OCI-LY7 (cell line): Measurements from ENCODE around the gene RARB. TPM values are rescaled to one million over a fixed set of nuclear protein-coding genes. Genes with fewer than 3 reads are reported as not detected.

Experiments used
- BruUV-seq: library from RNA; stranded (reverse); fragments of 400-500 nt; replicated peaks from 2 replicates; lab custom pipeline; 2021; lab: Mats Ljungman, UMichigan
- CTCF ChIA-PET: fragments of 300-600 bp; sonication (Branson Sonifier 250); formaldehyde crosslinking; loops from one replicate; lab custom pipeline; 2022; ENCODE audit warnings: antibody characterized with exemption; ENCODE audit not compliant: unreplicated experiment; lab: Charles Lee
- POLR2A ChIA-PET: fragments of 300-600 bp; sonication (Branson Sonifier 250); formaldehyde crosslinking; loops from one replicate; lab custom pipeline; 2022; ENCODE audit warnings: antibody characterized with exemption; lab: Charles Lee
- DNase-seq: peaks from one replicate; pipeline ENCODE4 v3.0.0-alpha.2; 2015; ENCODE audit warnings: low spot score
- H2AFZ ChIP-seq: fragments of 200-600 bp; sonication (generic), shearing (Covaris generic); 2 replicates; pipeline ENCODE4 v1.6.1; 2014; ENCODE audit warnings: mild to moderate bottlenecking, antibody characterized with exemption, low read length, moderate library complexity
- H3K27ac ChIP-seq: fragments of 200-600 bp; sonication (generic); 2 replicates; pipeline ENCODE4 v1.5.1; 2014; ENCODE audit warnings: mixed run types, low read depth, mild to moderate bottlenecking, moderate library complexity, low read length, inconsistent platforms; ENCODE audit not compliant: poor library complexity, severe bottlenecking
- H3K36me3 ChIP-seq: fragments of 200-600 bp; sonication (generic); 2 replicates; pipeline ENCODE4 v1.6.1; 2014; ENCODE audit warnings: mild to moderate bottlenecking, antibody characterized with exemption, low read length, moderate library complexity, mixed read lengths; ENCODE audit not compliant: insufficient read depth
- H3K4me1 ChIP-seq: fragments of 200-600 bp; sonication (generic); 2 replicates; pipeline ENCODE4 v1.5.1; 2014; ENCODE audit warnings: mild to moderate bottlenecking, low read length; ENCODE audit not compliant: insufficient read depth, poor library complexity, severe bottlenecking
- H3K4me2 ChIP-seq: fragments of 200-600 bp; sonication (generic); 2 replicates; pipeline ENCODE4 v1.6.1; 2014; ENCODE audit warnings: mild to moderate bottlenecking, low read length
- H3K4me3 ChIP-seq: fragments of 200-600 bp; sonication (generic); 2 replicates; pipeline ENCODE4 v1.5.1; 2014; ENCODE audit warnings: mild to moderate bottlenecking, low read depth, low read length; ENCODE audit not compliant: poor library complexity, severe bottlenecking
- H3K79me2 ChIP-seq: fragments of 200-600 bp; sonication (generic); 2 replicates; pipeline ENCODE4 v1.6.1; 2016; ENCODE audit warnings: low read depth, mild to moderate bottlenecking, low read length, moderate library complexity, mixed read lengths; ENCODE audit not compliant: insufficient read depth
- H3K9me2 ChIP-seq: fragments of 200-600 bp; sonication (generic); 2 replicates; pipeline ENCODE4 v1.6.1; 2016; ENCODE audit warnings: mild to moderate bottlenecking, low read length, mixed read lengths; ENCODE audit not compliant: insufficient read depth
- H3K9me3 ChIP-seq: fragments of 200-600 bp; sonication (generic); 2 replicates; pipeline ENCODE4 v1.6.1; 2014; ENCODE audit warnings: mild to moderate bottlenecking, mixed run types, low read length, mixed read lengths
- H4K20me1 ChIP-seq: fragments of 200-600 bp; sonication (generic); 2 replicates; pipeline ENCODE4 v1.6.1; 2014; ENCODE audit warnings: mild to moderate bottlenecking, antibody characterized with exemption, low read length, moderate library complexity, mixed read lengths; ENCODE audit not compliant: insufficient read depth
- EZH2phosphoT487 ChIP-seq: fragments of 200-600 bp; sonication (generic); IDR thresholded peaks from 2 replicates; pipeline ENCODE4 v1.6.1; 2018; ENCODE audit warnings: low read depth, borderline replicate concordance, mild to moderate bottlenecking, mixed run types, antibody characterized with exemption, low read length, moderate library complexity, mixed read lengths
- intact Hi-C: fragments of 100-400 bp; cut with micrococcal nuclease; formaldehyde crosslinking; loops from one replicate; pipeline ENCODE4 v1.10.0; 2022; ENCODE audit not compliant: unreplicated experiment
- total RNA-seq, 2 experiments: library from RNA; depleted of rRNA in 1 of 2; stranded (reverse); fragments of >200 nt in 1 of 2; shearing (Covaris generic) in 1 of 2; gene quantifications; 2 replicates each; pipeline ENCODE4 v1.2.3, GENCODE V29; 2014 to 2022
- TF ChIP-seq, protein P1 (sequence below): fragments of 200-600 bp; sonication (generic); conservative IDR thresholded peaks from 2 replicates; pipeline ENCODE4 v1.5.1; 2014; ENCODE audit warnings: mild to moderate bottlenecking, antibody characterized with exemption, low read length, moderate library complexity, mixed read lengths

Gene RARB
- total RNA-seq, 2 experiments from 2014 or later = not detected

GRCh38 chr3:25429361-25430286 is 1.6 kb downstream of the RARB start:
- BruUV-seq = no TSS peak
- Histone ChIP-seq H3K36me3 (no peaks in the 10 kb centered on the region), H3K27ac (no peak overlapping the region), H3K4me3 (no peak overlapping the region), H3K4me1 (no peaks in the 10 kb centered on the region), H2AFZ (no peak overlapping the region), H3K4me2 (no peak overlapping the region), H3K9me2 (no peaks in the 10 kb centered on the region), H3K79me2 (no peaks in the 10 kb centered on the region), H4K20me1 (no peaks in the 10 kb centered on the region), H3K9me3 (no peaks in the 10 kb centered on the region)
- intact Hi-C loops = no loop called here
- ChIA-PET CTCF (no interaction called here), POLR2A (interaction anchor here (0.9 kb wide), 1 partner anchor 14 kb away, joined by 4 read pairs; no protein-coding TSS in a partner anchor)
- TF ChIP-seq, protein P1, sequence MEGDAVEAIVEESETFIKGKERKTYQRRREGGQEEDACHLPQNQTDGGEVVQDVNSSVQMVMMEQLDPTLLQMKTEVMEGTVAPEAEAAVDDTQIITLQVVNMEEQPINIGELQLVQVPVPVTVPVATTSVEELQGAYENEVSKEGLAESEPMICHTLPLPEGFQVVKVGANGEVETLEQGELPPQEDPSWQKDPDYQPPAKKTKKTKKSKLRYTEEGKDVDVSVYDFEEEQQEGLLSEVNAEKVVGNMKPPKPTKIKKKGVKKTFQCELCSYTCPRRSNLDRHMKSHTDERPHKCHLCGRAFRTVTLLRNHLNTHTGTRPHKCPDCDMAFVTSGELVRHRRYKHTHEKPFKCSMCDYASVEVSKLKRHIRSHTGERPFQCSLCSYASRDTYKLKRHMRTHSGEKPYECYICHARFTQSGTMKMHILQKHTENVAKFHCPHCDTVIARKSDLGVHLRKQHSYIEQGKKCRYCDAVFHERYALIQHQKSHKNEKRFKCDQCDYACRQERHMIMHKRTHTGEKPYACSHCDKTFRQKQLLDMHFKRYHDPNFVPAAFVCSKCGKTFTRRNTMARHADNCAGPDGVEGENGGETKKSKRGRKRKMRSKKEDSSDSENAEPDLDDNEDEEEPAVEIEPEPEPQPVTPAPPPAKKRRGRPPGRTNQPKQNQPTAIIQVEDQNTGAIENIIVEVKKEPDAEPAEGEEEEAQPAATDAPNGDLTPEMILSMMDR = no peak
- no peak for TF ChIP-seq EZH2phosphoT487
- no peak for DNase-seq

GRCh38 chr3:25430287-25430934 is 2.3 kb downstream of the RARB start:
- Histone ChIP-seq H3K9me3 (no peaks in the 10 kb centered on the region), H3K4me3 (no peak overlapping the region), H4K20me1 (no peaks in the 10 kb centered on the region), H3K36me3 (no peaks in the 10 kb centered on the region), H2AFZ (no peak overlapping the region), H3K9me2 (no peaks in the 10 kb centered on the region), H3K4me1 (no peaks in the 10 kb centered on the region), H3K4me2 (no peak overlapping the region), H3K27ac (no peak overlapping the region), H3K79me2 (no peaks in the 10 kb centered on the region)
- BruUV-seq = no TSS peak
- CTCF ChIA-PET = no interaction called here
- POLR2A ChIA-PET = interaction anchor here (0.7 to 0.9 kb wide), 3 partner anchors 13 to 472 kb away, joined by 4 to 12 read pairs (median 6); no protein-coding TSS in a partner anchor
- intact Hi-C loops = no loop called here
- TF ChIP-seq, protein P1 = no peak
- no peak for TF ChIP-seq EZH2phosphoT487
- no peak for DNase-seq
